GM13977 (cell line): ENCODE results near the gene AQP11.

Source experiments
- DNase-seq: peaks from one replicate; pipeline ENCODE4 v3.0.0; 2012; ENCODE audit warnings: low spot score
- CTCF ChIP-seq: IDR thresholded peaks from 2 replicates; pipeline ENCODE4 v1.5.1; 2012; ENCODE audit warnings: mild to moderate bottlenecking, control low read depth; ENCODE audit not compliant: insufficient read depth; ENCODE audit errors: extremely low read depth, missing control alignments
- in situ Hi-C: fragments of 300-500 bp; cut with MboI; formaldehyde crosslinking; loops from one replicate; pipeline ENCODE4 v1.12.0; 2022; ENCODE audit warnings: low sequenced_read_pairs, low pct_unique_long_range_greater_than_20kb, mixed read lengths, inconsistent platforms; ENCODE audit not compliant: unreplicated experiment

AQP11 gene

GRCh38 chr11:77637345-77638165 lies 47.8 kb downstream of the AQP11 start, which contains the start of gene CLNS1A:
TSS of gene CLNS1A (minus strand) at chr11:77637794. CDS start at chr11:77637714, 80 bp downstream.
- no peak for TF ChIP-seq CTCF
- in situ Hi-C loops = no loop called here
- DNase-seq = peak; percentile 77

- TF ChIP-seq CTCF = no peak
- DNase-seq = no peak
- in situ Hi-C loops = no loop called here
Observed at GRCh38 chr11:77642228-77642627, 52.5 kb downstream of the AQP11 start.

GRCh38 chr11:77644887-77645286 lies 55.1 kb downstream of the AQP11 start:
- no peak for DNase-seq
- TF ChIP-seq CTCF = no peak
- in situ Hi-C loops = no loop called here

- in situ Hi-C loops = no loop called here
- TF ChIP-seq CTCF = no peak
- DNase-seq = no peak
Observed at GRCh38 chr11:77647654-77648305, 58.0 kb downstream of the AQP11 start.

- no peak for DNase-seq
- in situ Hi-C loops = no loop called here
- no peak for TF ChIP-seq CTCF
Observed at GRCh38 chr11:77650123-77650522, 60.4 kb downstream of the AQP11 start.

GRCh38 chr11:77654770-77655434 lies 65.1 kb downstream of the AQP11 start:
- in situ Hi-C loops = no loop called here
- TF ChIP-seq CTCF = no peak
- no peak for DNase-seq
